Measurements from ENCODE around the gene ABL1.

The ABL1 gene

GRCh38 chr9:130837643-130838042, 2.6 kb downstream of the ABL1 start:
- no peak overlapping the region for H2AFZ ChIP-seq (ENCODE audit: low read length)
- H4K20me1 ChIP-seq (ENCODE audit: insufficient read depth, low read length) = no peaks in the 10 kb centered on the region
- TF ChIP-seq CTCF (IDR thresholded peaks at IDR 0.05; ENCODE audit: low read length) (no peak), EZH2phosphoT487 (IDR thresholded peaks at IDR 0.05; ENCODE audit: low read length) (no peak), EZH2 (optimal IDR thresholded peaks at IDR 0.05; ENCODE audit: low read depth, low read length) (no peak)
- H3K4me3 ChIP-seq (ENCODE audit: low read length) = no peak overlapping the region
- DNase-seq = no peak
- no peaks in the 10 kb centered on the region for H3K9me2 ChIP-seq (replicated peaks; ENCODE audit: insufficient read depth, low read length)
- H3F3A ChIP-seq (ENCODE audit: insufficient read depth, low read length) = no peaks in the 10 kb centered on the region
- no peaks in the 10 kb centered on the region for H3K36me3 ChIP-seq (replicated peaks; ENCODE audit: insufficient read depth, low read length)
- no peaks in the 10 kb centered on the region for H3K79me2 ChIP-seq (ENCODE audit: low read length)
- no peak overlapping the region for H3K9ac ChIP-seq (ENCODE audit: low read length)
- H3K4me2 ChIP-seq (ENCODE audit: low read depth, low read length) = no peak overlapping the region
- H3K27me3 ChIP-seq (replicated peaks; ENCODE audit: insufficient read depth, low read length) = no peaks in the 10 kb centered on the region
- no peaks in the 10 kb centered on the region for H3K4me1 ChIP-seq (ENCODE audit: low read length)
- H3K9me3 ChIP-seq (replicated peaks; ENCODE audit: insufficient read depth, low read length) = no peaks in the 10 kb centered on the region
- H3K27ac ChIP-seq (ENCODE audit: low read length) = no peak overlapping the region

GRCh38 chr9:130839132-130840111, 4.4 kb downstream of the ABL1 start:
- no peaks in the 10 kb centered on the region for H3K36me3 ChIP-seq (replicated peaks; ENCODE audit: insufficient read depth, low read length)
- H2AFZ ChIP-seq (ENCODE audit: low read length) = no peak overlapping the region
- no peak overlapping the region for H3K9ac ChIP-seq (ENCODE audit: low read length)
- no peak overlapping the region for H3K4me2 ChIP-seq (ENCODE audit: low read depth, low read length)
- H3K4me1 ChIP-seq (ENCODE audit: low read length) = no peaks in the 10 kb centered on the region
- H4K20me1 ChIP-seq (ENCODE audit: insufficient read depth, low read length) = no peaks in the 10 kb centered on the region
- TF ChIP-seq CTCF (IDR thresholded peaks at IDR 0.05; ENCODE audit: low read length) (no peak), EZH2 (optimal IDR thresholded peaks at IDR 0.05; ENCODE audit: low read depth, low read length) (no peak), EZH2phosphoT487 (IDR thresholded peaks at IDR 0.05; ENCODE audit: low read length) (no peak)
- H3F3A ChIP-seq (ENCODE audit: insufficient read depth, low read length) = no peaks in the 10 kb centered on the region
- H3K79me2 ChIP-seq (ENCODE audit: low read length) = no peaks in the 10 kb centered on the region
- H3K27ac ChIP-seq (ENCODE audit: low read length) = no peak overlapping the region
- H3K9me3 ChIP-seq (replicated peaks; ENCODE audit: insufficient read depth, low read length) = no peaks in the 10 kb centered on the region
- H3K9me2 ChIP-seq (replicated peaks; ENCODE audit: insufficient read depth, low read length) = no peaks in the 10 kb centered on the region
- no peak overlapping the region for H3K4me3 ChIP-seq (ENCODE audit: low read length)
- H3K27me3 ChIP-seq (replicated peaks; ENCODE audit: insufficient read depth, low read length) = no peaks in the 10 kb centered on the region
- DNase-seq = no peak

GRCh38 chr9:130842545-130842944, 7.5 kb downstream of the ABL1 start:
- DNase-seq = no peak
- H3F3A ChIP-seq (ENCODE audit: insufficient read depth, low read length) = no peaks in the 10 kb centered on the region
- TF ChIP-seq EZH2 (optimal IDR thresholded peaks at IDR 0.05; ENCODE audit: low read depth, low read length) (no peak), CTCF (IDR thresholded peaks at IDR 0.05; ENCODE audit: low read length) (no peak), EZH2phosphoT487 (IDR thresholded peaks at IDR 0.05; ENCODE audit: low read length) (no peak)
- no peak overlapping the region for H3K9ac ChIP-seq (ENCODE audit: low read length)
- H3K4me2 ChIP-seq (ENCODE audit: low read depth, low read length) = no peak overlapping the region
- H3K79me2 ChIP-seq (ENCODE audit: low read length) = no peaks in the 10 kb centered on the region
- no peaks in the 10 kb centered on the region for H4K20me1 ChIP-seq (ENCODE audit: insufficient read depth, low read length)
- H2AFZ ChIP-seq (ENCODE audit: low read length) = no peak overlapping the region
- H3K9me3 ChIP-seq (replicated peaks; ENCODE audit: insufficient read depth, low read length) = no peaks in the 10 kb centered on the region
- H3K4me1 ChIP-seq (ENCODE audit: low read length) = no peaks in the 10 kb centered on the region
- no peaks in the 10 kb centered on the region for H3K27me3 ChIP-seq (replicated peaks; ENCODE audit: insufficient read depth, low read length)
- no peak overlapping the region for H3K4me3 ChIP-seq (ENCODE audit: low read length)
- H3K9me2 ChIP-seq (replicated peaks; ENCODE audit: insufficient read depth, low read length) = no peaks in the 10 kb centered on the region
- H3K36me3 ChIP-seq (replicated peaks; ENCODE audit: insufficient read depth, low read length) = no peaks in the 10 kb centered on the region
- H3K27ac ChIP-seq (ENCODE audit: low read length) = no peak overlapping the region
